Neural progenitor cell (in vitro differentiated cells): ENCODE data around the gene SPTLC3.

ENCODE experiments used
- EZH2 ChIP-seq: fragments of 200-600 bp; sonication (generic); IDR thresholded peaks from 2 replicates; pipeline ENCODE4 v1.6.1; 2017; ENCODE audit warnings: antibody characterized with exemption, mild to moderate bottlenecking, moderate library complexity
- TF ChIP-seq, protein P1 (sequence below): fragments of 200-600 bp; sonication (generic); IDR thresholded peaks from 2 replicates; pipeline ENCODE4 v1.5.1; 2017; ENCODE audit warnings: antibody characterized with exemption, mild to moderate bottlenecking

DNA sequence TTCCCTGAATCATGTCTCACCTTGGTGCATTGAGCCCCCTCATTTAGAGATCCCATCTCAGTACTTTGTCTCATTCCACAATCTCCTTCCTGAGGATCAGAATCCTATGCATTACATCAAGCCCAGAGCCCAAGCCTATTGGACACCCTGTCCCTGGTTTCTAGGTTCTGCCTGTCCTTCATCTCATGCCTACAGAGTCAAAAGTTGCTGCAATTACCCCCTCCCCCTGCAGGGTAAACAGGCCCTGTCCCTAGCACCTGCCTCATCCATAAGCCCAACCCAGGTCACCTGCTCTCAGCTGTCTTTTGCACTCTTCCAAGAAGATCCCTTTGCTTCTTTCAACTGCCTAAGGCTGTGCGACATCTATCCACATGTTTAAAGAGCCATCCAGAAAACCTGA lies 93.9 kb downstream of the SPTLC3 start:
- TF ChIP-seq EZH2, result no peak
- TF ChIP-seq, protein P1, sequence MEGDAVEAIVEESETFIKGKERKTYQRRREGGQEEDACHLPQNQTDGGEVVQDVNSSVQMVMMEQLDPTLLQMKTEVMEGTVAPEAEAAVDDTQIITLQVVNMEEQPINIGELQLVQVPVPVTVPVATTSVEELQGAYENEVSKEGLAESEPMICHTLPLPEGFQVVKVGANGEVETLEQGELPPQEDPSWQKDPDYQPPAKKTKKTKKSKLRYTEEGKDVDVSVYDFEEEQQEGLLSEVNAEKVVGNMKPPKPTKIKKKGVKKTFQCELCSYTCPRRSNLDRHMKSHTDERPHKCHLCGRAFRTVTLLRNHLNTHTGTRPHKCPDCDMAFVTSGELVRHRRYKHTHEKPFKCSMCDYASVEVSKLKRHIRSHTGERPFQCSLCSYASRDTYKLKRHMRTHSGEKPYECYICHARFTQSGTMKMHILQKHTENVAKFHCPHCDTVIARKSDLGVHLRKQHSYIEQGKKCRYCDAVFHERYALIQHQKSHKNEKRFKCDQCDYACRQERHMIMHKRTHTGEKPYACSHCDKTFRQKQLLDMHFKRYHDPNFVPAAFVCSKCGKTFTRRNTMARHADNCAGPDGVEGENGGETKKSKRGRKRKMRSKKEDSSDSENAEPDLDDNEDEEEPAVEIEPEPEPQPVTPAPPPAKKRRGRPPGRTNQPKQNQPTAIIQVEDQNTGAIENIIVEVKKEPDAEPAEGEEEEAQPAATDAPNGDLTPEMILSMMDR, result no peak
